Fibroblast of villous mesenchyme (primary cell): ENCODE results near the gene RPL22. TPM values are rescaled to one million over a fixed set of nuclear protein-coding genes. Genes with fewer than 3 reads are reported as not detected.

Experiments used
- DNase-seq: peaks from one replicate; pipeline ENCODE4 v3.0.0-alpha.2; 2010; ENCODE audit warnings: low read depth
- H3K4me3 ChIP-seq: 2 replicates; pipeline ENCODE4 v1.5.1; 2011; ENCODE audit warnings: low read depth, mild to moderate bottlenecking, low read length
- CTCF ChIP-seq: IDR thresholded peaks from 2 replicates; pipeline ENCODE4 v1.5.1; 2012; ENCODE audit warnings: low read depth, mild to moderate bottlenecking, low read length; ENCODE audit not compliant: insufficient read depth
- total RNA-seq: library from RNA; depleted of rRNA; stranded (reverse); fragments of >200 nt; gene quantifications from 2 replicates; pipeline ENCODE4 v1.2.3, GENCODE V29; 2012

The RPL22 gene
- total RNA-seq, 1 donor, result 97.6 TPM

- no peak for DNase-seq
- H3K4me3 ChIP-seq, result no peak overlapping the region
- no peak for TF ChIP-seq CTCF
These were observed 57.3 kb downstream of the RPL22 start for GRCh38 chr1:6142036-6142621.

GRCh38 chr1:6141592-6141991, 57.8 kb downstream of the RPL22 start:
- TF ChIP-seq CTCF, result peak; percentile 14
- H3K4me3 ChIP-seq, result no peak overlapping the region
- DNase-seq, result no peak

- DNase-seq, result no peak
- H3K4me3 ChIP-seq, result no peak overlapping the region
- TF ChIP-seq CTCF, result no peak
These were observed 59.0 kb downstream of the RPL22 start for GRCh38 chr1:6140413-6140812.

GRCh38 chr1:6137758-6138157, 61.6 kb downstream of the RPL22 start:
- TF ChIP-seq CTCF, result no peak
- DNase-seq, result no peak
- H3K4me3 ChIP-seq, result no peak overlapping the region

- TF ChIP-seq CTCF, result no peak
- no peak for DNase-seq
- H3K4me3 ChIP-seq, result no peak overlapping the region
These were observed 62.7 kb downstream of the RPL22 start for GRCh38 chr1:6136516-6137220.

Other genes starting within 250 kb of the RPL22 start
- 6.4 and 6.5 TPM in 2 replicates for gene NPHP4, start 207.2 kb downstream of the RPL22 start, total RNA-seq
- gene KCNAB2, start 153.7 kb downstream of the RPL22 start, total RNA-seq, result 2.6 and 3.5 TPM in 2 replicates
- gene CHD5, start 19.3 kb downstream of the RPL22 start, total RNA-seq, result under 0.01 TPM in 2 replicates
- gene RNF207, start 6.5 kb upstream of the RPL22 start, total RNA-seq, result 27.7 and 110 TPM in 2 replicates
- gene ICMT, start 36.4 kb upstream of the RPL22 start, total RNA-seq, result 64.1 and 99.7 TPM in 2 replicates
- gene HES3, start 44.6 kb upstream of the RPL22 start, total RNA-seq, result not detected in 2 replicates
- 5.2 and 5.8 TPM in 2 replicates for gene GPR153, start 61.5 kb upstream of the RPL22 start, total RNA-seq
- gene ACOT7, start 194.2 kb upstream of the RPL22 start, total RNA-seq, result 16.1 and 17.3 TPM in 2 replicates
- gene HES2, start 220.3 kb upstream of the RPL22 start, total RNA-seq, result 0.43 TPM in 1 of 2 replicates, not detected in the other
- gene ESPN, start 225.2 kb upstream of the RPL22 start, total RNA-seq, result not detected in 2 replicates